Measurements from ENCODE around the gene DYNLL2.
"Not testable (repeated sequence)": the region's sequence is repeated elsewhere in the genome, so short reads cannot be mapped to it uniquely, and the experiment has no call there.

Gene DYNLL2

GRCh38 chr17:58073266-58073665, 10.0 kb upstream of the DYNLL2 start:
- DNase-seq = not testable (repeated sequence)

- not testable (repeated sequence) for DNase-seq
These were observed 8.8 kb upstream of the DYNLL2 start for GRCh38 chr17:58074406-58074805.

- DNase-seq = no peak
These were observed 3.8 kb upstream of the DYNLL2 start for GRCh38 chr17:58079300-58080033.

- no peak for DNase-seq
These were observed 1.4 kb upstream of the DYNLL2 start for GRCh38 chr17:58081646-58082340.

- no peak for DNase-seq
These were observed 814 bp upstream of the DYNLL2 start for GRCh38 chr17:58082341-58082869.

GRCh38 chr17:58083491-58084316, 485 bp downstream of the DYNLL2 start:
- DNase-seq = no peak

- no peak for DNase-seq
These were observed 1.2 kb downstream of the DYNLL2 start for GRCh38 chr17:58084317-58084981.

GRCh38 chr17:58085039-58085715, 2.0 kb downstream of the DYNLL2 start:
- no peak for DNase-seq

- no peak for DNase-seq
These were observed 3.7 kb downstream of the DYNLL2 start for GRCh38 chr17:58086953-58087352.

- DNase-seq = no peak
These were observed 5.4 kb downstream of the DYNLL2 start for GRCh38 chr17:58088624-58089023.

GRCh38 chr17:58089111-58089510, 5.9 kb downstream of the DYNLL2 start:
- no peak for DNase-seq

GRCh38 chr17:58091024-58091567, 7.9 kb downstream of the DYNLL2 start:
- DNase-seq = no peak

GRCh38 chr17:58092101-58092796, 9.0 kb downstream of the DYNLL2 start:
- no peak for DNase-seq

GRCh38 chr17:58092797-58093385, 9.7 kb downstream of the DYNLL2 start:
- no peak for DNase-seq

- no peak for DNase-seq
These were observed 10.9 kb downstream of the DYNLL2 start for GRCh38 chr17:58094118-58094517.

- no peak for DNase-seq
These were observed 13.7 kb downstream of the DYNLL2 start for GRCh38 chr17:58096892-58097291.

- DNase-seq = no peak
These were observed 14.3 kb downstream of the DYNLL2 start for GRCh38 chr17:58097384-58098088.

GRCh38 chr17:58100506-58100905, 17.3 kb downstream of the DYNLL2 start:
- no peak for DNase-seq

- DNase-seq = not testable (repeated sequence)
These were observed 18.7 kb downstream of the DYNLL2 start for GRCh38 chr17:58101898-58102297.

- no peak for DNase-seq
These were observed 21.9 kb downstream of the DYNLL2 start for GRCh38 chr17:58105093-58105492.
